NCI-H2081 (cell line): ENCODE measurements around the gene UNC13B.

Experiments used
- DNase-seq, 2 experiments: peaks; one replicate each; lab custom pipeline; 2025; lab: John Stamatoyannopoulos, UW

UNC13B gene

GRCh38 chr9:35277171-35277520 is 115.3 kb downstream of the UNC13B start:
- no peak for DNase-seq

DNA sequence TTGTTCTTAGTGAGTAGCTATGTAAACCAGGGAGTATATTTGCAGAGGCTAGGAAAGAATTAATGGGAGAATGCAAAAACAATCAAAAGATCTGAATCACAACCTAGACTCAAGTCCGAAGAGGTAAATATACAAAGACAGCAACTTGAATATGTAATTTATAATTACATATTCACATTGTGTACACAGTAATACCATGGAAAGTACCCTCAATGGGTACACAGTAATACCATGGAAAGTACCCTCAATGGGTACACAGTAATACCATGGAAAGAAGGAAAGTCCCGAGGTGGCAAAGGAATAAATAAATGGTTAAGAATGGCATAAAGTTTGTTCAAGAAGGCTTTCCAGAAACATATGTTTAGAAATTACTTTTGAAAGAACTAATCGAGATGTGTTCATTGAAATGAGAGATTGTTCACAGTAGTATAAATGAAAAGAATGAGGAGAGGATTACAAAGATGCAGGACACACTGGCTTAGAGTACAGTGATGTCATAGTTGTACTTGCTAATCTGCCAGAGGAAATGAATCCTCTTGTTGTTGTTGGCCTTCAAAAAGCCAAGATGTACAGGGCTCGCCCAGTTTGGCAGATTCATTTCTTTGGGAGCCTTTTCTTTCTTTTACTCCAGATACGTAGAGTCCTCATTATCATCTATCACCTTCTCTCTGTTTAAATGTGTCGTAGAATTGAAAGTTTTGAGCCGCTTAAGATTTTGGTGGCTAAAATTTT is 116.0 kb downstream of the UNC13B start:
- no peak for DNase-seq

DNA sequence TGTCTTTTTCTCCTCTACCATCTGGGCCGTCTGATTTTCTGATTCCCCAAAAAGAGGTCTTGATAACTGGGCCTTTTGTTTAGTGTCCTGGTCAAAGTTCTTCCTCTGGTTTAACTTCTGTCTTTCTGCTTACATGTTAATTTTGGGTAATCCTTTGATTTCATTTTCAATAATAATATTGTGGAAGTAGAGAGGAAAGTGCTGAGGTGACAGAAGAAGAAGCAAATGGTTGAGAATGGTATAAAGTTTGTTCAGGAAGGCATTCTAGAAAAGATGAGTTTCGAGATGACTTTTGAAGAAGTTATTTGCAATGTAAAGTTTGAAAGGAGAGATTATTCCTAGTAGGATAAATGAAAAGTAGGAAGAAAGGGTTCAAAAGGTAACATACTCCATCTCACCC is 118.1 kb downstream of the UNC13B start:
- no peak for DNase-seq

DNA sequence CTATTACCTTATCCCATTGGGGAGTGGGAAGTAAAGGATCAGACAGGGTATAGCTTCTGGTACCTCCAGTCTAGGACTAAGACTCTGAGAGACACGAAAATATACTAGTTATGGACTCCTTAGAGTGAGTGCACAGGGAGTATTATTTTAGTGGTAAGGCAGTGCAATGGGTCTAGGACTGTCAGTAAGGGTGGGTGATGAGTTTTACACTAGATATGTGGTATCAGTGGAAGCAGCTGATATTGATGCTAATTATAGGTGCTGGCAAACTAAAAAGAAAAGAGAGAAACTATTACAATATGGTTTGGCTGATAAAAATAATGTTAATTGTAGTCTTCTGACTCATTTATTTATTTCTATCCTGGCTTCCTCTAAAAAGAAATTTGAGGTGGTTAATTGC is 118.6 kb downstream of the UNC13B start:
- DNase-seq = no peak

DNA sequence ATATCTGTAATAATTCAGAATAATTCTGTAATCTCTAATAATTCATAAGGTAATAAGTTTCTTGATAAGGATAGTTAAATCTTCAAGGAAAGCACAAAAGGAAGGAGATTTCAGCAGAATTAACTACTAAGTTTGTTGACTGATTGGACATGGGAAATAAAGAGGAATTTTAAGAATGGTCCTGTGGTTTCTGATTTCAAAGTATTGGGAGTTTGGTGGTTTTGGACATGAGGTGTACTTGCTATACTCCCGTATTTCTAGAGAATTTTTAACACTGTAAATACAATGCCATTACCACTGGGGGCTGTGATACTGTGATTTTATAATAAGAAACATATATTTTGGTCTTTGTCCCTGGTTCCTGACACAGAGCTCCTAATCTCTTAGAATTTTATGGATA is 123.9 kb downstream of the UNC13B start:
- DNase-seq = no peak

DNA sequence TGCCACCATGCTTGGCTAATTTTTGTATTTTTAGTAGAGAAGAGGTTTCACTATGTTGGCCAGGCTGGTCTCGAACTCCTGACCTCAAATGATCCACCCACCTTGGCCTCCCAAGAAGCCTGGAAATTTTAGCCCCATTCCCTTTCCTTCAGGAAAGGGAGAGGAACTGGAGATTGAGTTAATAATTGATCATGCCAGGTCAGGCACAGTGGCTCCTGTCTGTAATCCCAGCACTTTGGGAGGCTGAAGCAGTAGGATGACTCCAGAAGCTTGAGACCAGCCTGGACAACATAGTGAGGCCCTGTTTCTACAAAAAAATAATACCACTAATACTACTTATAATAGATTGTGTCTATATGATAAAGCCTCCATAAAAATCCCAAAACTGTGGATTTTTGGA is 124.6 kb downstream of the UNC13B start:
- no peak for DNase-seq

GRCh38 chr9:35287987-35288632 is 126.3 kb downstream of the UNC13B start:
- DNase-seq = no peak

DNA sequence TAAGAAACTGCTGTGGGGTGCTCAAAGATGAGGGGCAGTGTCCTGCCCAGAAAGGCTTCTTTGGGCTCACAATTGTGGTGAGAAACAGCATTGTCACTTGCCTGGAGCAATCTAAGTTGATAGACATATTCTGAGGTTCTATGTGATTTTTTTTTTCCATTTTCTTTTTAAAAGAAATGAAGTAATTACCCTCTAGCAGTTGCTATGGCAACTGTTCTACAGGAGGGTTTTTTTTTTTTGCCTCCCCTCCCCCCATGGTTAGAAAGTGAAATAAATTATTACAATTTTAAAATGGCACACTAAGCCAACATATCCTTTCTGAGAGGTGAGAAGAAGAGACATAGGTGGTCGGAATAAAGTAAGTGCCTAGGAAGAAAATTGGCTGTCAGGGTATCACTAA is 127.0 kb downstream of the UNC13B start:
- DNase-seq = no peak

DNA sequence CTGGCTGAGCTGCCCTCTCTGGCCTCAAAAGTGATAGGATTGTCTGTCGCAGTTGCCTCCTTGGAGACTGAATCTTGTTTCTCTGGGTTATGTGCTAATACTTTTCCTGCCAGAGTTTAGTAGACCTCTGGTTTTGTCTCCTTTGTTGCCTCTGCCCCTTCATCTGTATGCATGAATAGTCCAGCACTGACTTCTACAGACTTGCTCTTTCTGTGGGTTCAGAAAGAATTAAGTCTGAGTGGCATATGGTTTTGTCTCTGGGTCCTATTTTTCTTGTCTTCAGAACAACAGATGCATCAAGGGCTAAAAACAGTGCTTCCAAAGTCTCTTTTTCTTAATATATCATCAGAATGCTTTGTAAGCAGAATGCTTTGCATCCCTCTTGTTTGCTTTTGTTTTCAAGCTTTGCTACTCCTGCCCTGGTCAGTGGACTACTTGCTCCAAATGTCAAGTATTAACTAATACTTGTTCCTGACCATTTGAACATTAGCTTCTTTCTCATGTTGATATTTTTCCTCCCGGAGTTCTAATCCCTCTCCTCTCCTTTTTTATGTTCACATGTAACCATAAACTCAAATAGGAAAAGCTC is 131.7 kb downstream of the UNC13B start:
- no peak for DNase-seq

DNA sequence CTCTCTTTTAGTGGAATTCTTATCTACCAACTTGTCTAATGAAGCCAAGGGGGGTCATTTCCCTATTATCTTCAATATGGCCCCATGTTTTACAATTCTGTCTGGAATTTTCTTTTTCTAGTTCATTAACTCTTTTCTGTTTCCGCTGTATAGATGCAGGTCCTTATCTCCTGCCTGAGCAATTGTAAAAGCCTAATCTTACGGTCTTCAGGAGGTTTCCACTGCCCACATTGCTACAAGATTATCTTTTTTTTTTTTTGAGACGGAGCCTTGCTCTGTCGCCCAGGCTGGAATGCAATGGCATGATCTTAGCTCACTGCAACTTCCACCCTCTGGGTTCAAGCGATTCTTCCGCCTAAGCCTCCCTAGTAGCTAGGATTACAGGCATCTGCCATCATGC is 132.3 kb downstream of the UNC13B start:
- DNase-seq = no peak

DNA sequence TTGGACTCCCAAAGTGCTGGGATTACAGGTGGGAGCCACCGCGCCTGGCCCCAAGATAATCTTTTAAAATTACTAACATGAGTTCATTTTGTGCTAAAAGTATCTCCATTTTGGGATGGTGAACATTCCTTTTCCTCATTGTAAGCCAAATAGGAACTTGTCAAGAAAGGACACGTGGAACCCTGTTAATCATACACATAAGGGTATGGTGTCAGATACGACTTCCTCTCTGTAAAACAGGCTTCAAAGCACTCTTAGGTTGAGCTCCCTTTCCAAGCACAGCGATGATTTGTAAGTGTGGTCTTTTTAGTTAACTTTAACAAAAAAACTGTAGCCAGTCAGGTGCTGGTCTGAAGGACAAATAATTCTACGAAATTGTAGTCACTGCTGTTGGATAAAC is 132.7 kb downstream of the UNC13B start:
- DNase-seq = no peak

- DNase-seq = no peak
These were observed 133.7 kb downstream of the UNC13B start for GRCh38 chr9:35295369-35296036.

GRCh38 chr9:35303567-35303966 is 141.8 kb downstream of the UNC13B start:
- DNase-seq = no peak

GRCh38 chr9:35306283-35306682 is 144.5 kb downstream of the UNC13B start:
- DNase-seq = no peak

DNA sequence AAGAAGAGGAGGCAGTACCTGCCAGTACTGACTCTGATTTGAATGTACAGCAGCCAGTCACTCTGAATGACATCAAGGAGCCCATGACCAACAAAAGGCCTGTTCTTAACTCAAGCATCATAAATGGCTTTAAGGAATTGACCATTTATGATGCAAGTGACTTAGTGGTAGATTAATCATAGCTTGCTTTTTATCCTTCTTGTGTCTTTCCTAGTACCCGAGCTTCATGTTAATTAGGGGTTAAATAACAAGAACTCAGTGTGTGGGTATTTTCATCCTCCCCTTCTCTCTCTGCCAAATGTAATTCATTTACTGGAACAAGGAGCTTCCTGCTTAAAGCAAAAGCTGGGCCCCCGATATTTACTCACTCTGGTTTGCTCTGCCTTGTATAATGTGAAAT is 146.5 kb downstream of the UNC13B start:
- no peak for DNase-seq

GRCh38 chr9:35311891-35312639 is 150.3 kb downstream of the UNC13B start:
- no peak for DNase-seq

GRCh38 chr9:35313460-35313859 is 151.7 kb downstream of the UNC13B start:
- no peak for DNase-seq

GRCh38 chr9:35313916-35314315 is 152.1 kb downstream of the UNC13B start:
- no peak for DNase-seq

DNA sequence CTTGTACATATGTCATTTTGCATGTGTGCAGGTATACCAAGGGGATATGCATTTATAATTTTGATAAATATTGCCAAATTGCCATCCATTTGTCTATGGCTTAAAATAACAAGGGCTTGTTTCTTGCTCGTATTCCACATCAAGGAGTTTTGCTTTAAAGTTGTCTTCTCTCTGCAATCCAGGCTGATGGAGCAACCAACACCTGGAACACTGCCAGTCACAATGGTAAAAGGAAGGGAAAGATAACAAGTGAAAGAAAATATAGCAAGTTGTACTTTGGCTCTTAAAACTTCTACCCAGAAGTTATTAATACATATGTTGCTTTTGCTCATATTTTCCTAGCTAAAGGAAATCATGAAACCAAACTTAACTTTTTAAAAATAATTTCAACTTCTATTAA is 156.9 kb downstream of the UNC13B start:
- DNase-seq = no peak

DNA sequence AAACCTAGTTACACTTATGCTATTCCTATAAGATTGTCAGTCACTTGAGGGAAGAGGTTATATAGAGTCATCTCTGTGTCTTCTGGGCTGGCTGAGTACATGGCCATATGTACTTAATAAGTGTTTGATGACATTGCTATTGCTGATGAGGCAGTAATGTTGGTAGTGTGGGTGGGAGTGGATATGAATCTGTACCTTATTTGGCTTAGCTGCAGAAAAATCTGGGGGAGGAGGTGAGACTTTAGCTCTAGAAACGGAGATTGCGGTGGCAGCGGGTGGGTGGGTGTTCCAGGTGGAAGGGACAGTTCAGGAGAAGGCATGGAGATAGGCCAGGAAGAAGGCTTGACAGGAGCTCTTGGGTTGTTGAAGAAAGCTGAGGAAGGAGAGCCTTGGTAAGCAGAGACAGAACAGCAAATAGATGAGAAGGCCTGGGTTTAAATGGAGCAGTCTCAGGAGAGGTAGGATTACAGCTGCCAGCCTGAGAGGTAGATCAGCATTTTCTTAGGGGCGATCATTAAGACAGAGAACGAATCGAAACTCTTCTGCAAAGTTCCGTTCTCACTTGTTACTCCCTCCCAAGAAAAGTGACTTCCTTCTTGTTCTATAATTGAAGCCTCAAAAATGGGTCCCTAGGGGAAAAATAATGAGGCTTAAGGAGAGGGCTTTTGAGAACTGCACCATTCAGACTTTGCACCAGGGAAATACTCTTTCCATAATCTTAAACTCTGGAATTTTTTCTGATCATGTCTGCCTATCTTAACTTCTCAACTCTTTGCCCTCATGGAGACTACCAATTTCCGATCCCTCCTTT is 160.5 kb downstream of the UNC13B start:
- no peak for DNase-seq

GRCh38 chr9:35324966-35325365 is 163.2 kb downstream of the UNC13B start:
- no peak for DNase-seq

DNA sequence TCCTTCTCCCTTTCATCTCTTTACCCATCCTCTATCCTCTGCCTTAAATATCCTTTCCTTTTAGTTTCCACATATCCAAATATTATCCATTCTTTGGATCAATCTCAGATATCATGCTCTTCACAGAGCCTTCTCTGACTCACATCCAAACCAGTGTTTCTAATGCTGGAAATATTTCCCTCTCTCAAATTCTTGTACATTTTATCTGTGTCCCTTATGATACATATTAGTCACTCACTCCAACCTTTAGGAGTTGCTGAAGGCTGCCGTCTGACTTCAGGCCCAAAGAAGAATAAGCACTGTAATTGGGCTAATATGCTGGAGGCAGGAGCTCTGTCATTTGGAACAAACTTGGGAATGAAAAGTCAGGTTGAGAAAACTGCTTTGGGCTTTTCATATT is 171.7 kb downstream of the UNC13B start:
- DNase-seq = no peak
